ENCODE results near the gene CLCN2.

The CLCN2 gene

DNA sequence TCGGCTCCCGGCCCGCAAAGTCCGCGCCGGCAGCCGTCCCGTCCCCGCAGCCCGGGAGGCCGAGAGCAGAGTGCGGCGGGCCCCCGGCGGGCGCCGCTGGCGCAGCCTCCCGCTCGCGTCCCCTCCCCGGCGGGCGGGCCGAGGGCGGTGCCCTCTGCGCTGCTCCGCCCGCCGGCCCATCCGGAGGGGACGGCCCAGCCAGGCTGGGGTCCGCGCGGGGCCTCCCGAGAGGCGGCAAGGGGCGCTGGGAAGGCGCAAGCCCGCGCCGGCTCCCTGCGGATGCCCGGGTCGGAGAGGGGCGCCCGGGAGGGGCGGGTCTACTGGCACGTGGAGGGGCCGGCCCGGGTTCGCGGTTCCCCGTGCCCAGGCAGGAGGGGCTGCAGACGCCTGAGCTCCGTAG is at the start of gene CLCN2, which contains the start of gene POLR2H:
TSS of gene CLCN2 (minus strand) at position 74 of the 400 bp plus-strand sequence. CDS start 126 bp downstream, outside the sequence.
TSS of gene POLR2H (plus strand) at position 179 of the 400 bp plus-strand sequence. CDS start 1,783 bp downstream, outside the sequence.
- peak in 1 of 4 experiments; percentile 15 for DNase-seq

DNA sequence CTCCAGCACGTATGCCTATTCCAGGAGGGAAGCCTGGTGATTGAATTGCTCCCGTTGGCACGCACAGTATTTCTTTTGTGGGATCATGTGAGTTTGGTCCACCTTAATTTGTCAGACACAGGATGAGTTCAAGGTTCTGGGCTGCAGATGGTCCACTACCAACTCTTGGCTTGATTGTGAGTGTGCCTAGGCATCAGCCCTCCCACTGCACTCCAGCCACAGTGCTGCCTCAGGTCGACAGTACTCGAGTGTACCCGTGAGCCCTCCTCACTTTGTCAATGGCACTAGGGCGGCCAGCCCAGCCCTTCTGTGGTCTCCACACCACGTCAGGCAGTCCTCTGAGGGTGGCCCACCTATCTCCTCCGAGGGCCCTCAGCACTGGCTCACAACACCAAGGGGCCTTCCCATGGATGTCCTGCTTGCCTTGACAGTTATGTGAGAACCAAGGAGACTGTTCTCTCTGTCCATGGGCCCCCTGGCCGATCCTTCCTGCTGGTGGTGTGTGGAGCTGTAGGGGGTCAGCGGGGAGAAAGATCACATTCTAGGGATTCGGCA is 48.6 kb upstream of the CLCN2 start:
- no peak for DNase-seq

DNA sequence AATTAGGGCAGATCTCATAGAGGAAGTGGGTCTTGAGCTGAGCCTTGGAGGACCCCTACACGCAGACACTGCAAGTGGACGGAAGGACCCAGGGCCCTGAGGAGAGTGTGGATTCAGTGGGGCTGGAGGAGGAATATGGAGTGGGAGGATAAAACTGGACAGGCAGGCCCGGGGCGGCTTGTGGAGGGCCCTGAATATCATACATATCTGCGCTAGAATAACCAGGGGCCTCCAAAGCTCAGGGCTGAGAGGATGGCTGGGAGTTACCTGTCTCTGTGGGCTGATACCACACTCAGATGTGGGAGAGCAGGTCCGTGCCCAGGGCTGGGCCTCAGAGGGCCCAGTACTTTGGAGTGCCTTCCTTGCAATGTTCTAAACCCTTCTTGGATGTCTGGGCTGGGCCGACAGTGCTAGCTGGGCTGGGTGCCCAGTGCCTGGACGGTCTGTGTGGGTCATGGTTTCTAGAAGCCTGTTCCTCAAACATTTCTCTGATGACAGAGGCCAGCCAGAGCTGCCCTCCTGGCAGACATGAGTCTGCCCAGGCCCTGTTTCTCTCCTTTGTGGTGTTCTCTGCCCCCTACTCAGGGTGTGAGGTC is 48.0 kb upstream of the CLCN2 start:
- DNase-seq: no peak

DNA sequence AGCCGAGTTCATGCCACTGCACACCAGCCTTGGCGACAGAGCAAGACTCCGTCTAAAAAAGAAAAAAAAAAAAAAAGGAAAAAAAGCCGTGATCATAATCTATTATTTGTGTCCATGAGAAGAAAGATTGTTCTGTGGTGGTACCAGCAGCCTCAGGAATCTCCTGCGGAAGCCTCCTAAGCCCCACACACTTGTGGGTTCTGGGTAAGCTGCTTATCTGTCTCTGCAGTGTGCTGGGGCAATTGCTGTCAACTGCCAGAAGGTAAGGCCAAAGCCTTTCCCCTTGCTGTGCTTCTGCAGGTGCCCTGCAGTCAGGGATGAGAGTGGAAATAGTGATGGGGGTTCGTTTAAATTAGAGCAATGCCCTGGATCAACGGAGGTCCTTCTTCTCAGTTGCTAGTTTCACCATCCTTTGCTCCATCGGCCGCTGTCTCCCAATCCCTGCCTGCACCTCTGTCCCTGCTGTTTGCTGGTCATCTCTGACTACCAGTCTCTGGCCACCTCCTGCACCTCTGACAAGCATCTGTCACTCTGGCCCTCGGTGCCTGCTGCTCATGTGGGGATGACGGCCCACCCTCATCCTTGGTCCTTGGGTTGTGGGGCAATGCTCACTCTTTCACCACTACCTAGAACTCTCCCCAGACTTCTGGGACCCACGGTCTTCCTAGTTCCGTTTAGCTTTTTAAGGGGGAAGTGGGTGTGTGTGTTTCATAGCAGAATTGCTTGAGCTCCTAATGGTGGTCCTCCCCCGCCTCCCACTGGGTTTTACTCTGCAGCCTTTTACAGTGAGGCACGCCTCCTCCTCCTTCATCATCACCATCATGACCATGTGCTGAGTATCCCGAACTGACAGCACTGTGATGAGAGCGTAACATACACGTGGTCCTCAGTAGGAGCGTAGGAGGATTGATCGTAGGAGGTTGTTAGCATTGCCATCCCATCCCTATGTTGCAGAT is 43.9 kb upstream of the CLCN2 start:
- no peak for DNase-seq

DNA sequence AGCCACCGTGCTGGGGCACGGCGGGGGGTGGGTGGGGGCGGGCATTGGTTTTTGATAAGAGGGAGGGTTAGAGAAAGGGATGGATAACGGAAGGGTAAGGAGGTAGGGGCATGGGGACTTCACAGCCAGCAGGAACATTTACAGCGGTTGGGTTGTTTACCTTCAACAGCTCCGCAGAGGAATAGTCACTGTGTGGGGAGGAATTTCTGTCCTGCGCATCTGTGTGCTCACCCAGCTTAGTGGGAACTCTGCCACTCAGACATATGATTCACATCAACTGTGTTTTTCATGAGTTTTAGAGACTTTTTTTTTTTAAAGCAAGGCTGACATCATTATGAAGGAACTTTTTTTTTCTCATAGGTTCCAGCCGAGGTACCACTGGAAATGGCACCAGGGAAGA is 38.0 kb upstream of the CLCN2 start:
- no peak for DNase-seq

DNA sequence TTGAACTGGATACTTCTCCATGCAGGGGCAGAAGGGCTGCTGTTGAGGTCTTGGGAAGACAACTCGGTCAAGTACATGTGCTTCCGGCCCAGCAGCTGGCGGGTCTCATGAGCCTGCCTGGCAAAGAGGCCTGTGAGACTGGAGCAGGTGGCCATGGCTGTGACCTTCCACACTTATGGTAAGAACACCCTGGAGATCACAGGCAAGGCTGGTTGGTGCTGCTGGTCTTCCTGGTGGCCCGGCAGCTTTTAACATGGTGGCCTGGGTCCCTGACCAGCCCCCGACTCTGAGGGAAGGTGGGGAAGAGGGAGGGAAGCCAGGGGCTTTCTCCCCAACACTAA is 33.9 kb upstream of the CLCN2 start:
- no peak for DNase-seq

DNA sequence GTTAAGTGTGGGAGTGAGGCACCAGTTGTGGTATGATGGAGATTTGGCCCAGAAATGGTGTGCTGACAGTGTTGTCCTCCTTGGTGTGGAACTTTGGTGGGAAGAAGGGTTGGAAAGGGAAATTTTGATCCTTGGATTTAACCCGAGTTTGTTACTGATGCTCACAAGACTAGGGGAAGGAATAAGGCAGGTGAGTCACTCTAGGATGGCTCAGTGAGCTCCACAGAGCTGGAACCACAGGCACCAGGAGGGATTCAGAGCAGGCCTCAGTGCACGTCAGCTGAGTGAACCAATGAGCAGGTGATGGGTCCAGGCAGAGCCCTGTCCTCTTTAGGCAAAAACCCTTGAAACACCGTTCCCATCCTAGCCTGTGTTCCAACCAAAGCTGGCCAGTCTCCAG is 29.9 kb upstream of the CLCN2 start:
- no peak for DNase-seq

DNA sequence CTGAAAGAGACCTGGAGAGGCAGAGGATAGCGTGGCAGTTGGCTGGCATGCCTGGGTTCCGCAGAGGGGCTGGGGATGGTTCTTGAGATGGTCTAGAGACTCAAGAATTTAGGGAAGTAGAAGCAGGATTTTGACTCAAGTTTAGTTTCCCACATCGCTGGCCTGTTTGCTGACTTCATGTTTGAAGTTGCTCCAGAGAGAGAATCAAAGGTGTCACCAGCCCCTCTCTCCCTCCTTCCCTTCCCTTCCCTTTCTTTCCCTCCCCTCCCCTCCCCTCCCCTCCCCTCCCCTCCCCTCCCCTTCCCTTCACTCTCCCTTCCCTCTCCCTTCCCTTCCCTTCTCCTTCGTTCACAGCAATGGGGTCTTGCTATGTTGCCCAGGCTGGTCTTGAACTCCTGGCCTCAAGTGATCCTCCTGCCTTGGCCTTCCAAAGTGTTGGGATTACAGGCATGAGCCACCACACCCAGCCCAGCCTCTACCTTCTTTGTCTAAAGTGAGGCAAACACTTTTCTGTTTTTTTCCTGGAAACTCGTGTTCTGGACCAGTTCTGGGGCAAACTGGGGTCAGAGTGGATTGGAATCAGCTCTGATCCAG is 28.6 kb upstream of the CLCN2 start:
- no peak for DNase-seq

DNA sequence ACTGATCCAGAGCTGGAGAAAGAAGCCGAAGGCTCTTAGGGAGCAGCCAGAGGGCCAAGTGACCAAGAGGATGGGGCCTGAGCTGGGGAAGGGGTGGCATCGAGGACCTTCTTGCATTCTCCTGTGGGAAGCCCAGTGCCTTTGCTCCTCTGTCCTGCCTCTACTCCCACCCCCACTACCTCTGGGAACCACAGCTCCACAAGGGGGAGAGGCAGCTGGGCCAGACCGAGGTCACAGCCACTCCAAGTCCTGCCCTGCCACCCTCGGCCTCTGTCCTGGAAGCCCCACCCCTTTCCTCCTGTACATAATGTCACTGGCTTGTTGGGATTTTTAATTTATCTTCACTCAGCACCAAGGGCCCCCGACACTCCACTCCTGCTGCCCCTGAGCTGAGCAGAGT is 28.0 kb upstream of the CLCN2 start:
- DNase-seq: no peak

DNA sequence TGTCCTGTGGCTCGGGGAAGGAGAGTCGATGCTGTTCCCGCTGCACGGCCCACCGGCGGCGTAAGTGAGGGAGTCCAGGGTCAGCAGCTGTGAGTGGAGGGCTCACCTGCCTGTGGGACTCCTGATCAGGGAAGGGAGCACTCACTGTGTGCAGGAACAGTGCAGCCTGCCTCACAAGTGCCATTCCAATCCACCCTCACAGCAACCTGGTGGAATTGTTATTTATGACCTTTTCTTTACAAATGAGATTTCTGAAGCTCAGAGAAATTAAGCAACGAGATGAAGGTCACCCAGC is 27.5 kb upstream of the CLCN2 start:
- DNase-seq: no peak

DNA sequence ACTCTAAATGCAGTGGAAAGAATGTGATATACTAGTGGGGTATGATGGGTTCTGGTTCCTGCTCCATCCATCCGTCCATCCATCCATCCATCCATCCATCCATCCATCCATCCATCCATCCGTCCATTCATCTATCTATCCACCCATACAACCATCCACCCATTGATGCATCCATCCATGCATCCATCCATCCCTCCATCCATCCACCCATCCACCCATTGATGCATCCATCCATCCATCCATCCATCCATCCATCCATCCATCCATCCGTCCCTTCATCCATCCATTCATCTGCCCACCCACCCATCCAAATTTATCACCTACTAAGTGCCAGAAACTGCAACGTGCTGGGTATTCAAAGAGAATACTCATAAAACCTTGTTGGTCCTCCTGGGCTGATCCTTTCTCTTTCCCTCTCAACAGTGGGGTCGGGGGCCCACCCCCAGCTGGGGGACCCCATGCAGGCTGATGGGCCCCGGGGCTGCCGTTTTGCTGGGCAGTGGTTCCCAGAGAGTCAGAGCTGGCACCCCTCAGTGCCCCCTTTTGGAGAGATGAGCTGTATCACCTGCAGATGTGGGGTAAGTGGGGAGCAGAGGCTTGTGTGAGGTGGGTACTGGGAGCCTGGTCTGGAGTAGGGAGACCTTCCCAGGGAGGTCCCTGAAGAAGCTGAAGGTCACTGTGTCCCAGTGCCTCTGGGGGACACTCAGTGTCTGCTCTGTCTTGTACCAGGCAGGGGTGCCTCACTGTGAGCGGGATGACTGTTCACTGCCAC is 26.9 kb upstream of the CLCN2 start:
- DNase-seq: no peak

DNA sequence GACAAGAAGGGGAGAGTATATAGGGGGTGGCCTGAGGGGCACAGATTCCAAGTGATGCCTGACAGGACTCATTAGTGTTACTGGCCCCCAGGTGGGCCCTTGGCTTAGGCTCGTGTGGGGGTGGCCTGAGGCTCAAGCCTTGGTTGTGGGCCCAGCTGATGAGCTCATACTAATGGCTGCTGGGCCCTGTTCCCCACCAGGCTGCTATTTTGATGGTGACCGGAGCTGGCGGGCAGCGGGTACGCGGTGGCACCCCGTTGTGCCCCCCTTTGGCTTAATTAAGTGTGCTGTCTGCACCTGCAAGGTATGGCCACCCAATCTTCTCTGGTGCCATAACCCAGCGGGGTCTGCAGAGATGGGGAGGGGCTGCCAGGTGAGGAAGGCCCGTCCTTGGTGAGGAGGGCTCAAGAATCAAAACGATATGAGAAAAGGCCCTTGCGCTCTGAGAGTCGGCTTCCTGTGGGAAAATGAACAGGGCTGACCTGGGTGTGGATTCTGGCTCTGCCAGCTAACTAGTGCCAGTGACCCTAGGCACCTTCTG is 25.8 kb upstream of the CLCN2 start:
- no peak for DNase-seq

DNA sequence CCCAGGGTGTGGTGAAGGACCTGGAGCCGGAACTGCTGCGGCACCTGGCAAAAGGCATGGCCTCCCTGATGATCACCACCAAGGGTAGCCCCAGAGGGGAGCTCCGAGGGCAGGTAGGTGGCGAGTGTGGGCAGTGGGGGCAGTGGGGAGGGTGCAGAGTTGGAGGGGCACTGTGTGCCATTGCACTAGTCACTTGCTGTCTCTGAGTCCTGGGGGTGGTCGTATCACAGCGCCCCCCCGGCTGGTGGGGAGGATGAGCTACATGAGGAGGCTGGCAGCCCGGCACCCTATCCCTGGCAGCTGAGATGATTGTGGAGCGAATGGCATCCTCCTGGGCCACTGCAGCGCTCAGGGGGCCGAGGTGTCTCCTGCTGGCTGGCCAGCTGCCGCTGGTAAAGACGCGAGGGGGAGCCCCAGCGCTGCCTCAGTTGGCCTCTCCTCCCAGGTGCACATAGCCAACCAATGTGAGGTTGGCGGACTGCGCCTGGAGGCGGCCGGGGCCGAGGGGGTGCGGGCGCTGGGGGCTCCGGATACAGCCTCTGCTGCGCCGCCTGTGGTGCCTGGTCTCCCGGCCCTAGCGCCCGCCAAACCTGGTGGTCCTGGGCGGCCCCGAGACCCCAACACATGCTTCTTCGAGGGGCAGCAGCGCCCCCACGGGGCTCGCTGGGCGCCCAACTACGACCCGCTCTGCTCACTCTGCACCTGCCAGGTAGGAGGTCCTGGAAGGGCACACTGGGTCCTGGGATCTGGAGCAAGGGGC is 24.8 kb upstream of the CLCN2 start:
- no peak for DNase-seq

DNA sequence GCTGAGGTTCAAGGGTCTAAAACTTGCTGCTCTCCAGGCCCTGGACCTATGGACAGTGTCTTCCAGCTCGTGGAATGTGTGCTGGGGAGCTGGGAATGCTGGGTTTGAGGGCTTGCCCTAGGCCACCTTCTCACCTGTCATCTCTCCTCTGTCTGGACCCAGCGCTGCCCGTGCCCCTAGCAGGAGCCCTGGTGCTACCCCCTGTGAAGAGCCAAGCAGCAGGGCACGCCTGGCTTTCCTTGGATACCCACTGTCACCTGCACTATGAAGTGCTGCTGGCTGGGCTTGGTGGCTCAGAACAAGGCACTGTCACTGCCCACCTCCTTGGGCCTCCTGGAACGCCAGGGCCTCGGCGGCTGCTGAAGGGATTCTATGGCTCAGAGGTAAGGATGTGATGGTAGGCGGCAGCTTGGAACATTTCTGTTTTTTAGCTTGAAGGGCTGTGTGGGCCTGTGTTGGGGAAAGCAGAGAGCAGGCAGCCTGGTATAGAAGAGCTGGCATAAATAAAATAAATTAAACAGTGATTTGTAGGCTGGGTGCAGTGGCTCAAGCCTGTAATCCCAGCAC is 23.5 kb upstream of the CLCN2 start:
- no peak for DNase-seq

DNA sequence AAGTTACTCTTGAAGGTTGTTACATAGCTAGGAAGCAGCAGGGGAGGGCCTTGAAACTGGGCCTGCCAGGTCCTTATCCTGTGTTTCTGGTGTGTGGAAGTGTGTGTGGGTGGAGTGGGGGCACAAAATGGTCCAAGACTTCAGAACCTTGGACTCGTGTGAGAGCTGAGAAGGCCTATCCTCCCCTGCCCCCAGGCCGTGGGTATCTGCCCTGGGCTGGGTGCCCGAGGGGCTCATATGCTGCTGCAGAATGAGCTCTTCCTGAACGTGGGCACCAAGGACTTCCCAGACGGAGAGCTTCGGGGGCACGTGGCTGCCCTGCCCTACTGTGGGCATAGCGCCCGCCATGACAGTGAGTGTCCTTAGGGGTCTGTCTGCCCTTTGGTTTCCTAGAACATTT is 22.9 kb upstream of the CLCN2 start:
- no peak for DNase-seq

DNA sequence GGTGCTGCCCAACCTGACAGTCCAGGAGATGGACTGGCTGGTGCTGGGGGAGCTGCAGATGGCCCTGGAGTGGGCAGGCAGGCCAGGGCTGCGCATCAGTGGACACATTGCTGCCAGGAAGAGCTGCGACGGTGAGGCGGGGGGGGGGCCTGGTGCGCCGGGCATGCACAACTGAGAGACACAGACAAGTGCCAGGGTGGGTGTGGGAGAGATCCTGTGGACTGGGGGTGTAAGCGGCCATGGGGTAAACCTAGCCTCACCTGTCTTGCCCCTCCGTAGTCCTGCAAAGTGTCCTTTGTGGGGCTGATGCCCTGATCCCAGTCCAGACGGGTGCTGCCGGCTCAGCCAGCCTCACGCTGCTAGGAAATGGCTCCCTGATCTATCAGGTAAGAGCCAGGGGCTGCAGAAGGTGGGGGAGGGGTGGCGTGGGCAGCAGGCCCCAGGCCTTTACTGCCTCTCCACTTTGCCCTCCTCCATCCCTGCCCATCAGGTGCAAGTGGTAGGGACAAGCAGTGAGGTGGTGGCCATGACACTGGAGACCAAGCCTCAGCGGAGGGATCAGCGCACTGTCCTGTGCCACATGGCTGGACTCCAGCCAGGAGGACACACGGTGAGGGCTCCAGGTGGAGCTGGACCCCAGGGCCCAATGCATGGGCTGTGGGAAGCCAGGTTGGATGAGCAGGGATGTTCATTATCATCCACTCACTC is 21.8 kb upstream of the CLCN2 start:
- DNase-seq: no peak

DNA sequence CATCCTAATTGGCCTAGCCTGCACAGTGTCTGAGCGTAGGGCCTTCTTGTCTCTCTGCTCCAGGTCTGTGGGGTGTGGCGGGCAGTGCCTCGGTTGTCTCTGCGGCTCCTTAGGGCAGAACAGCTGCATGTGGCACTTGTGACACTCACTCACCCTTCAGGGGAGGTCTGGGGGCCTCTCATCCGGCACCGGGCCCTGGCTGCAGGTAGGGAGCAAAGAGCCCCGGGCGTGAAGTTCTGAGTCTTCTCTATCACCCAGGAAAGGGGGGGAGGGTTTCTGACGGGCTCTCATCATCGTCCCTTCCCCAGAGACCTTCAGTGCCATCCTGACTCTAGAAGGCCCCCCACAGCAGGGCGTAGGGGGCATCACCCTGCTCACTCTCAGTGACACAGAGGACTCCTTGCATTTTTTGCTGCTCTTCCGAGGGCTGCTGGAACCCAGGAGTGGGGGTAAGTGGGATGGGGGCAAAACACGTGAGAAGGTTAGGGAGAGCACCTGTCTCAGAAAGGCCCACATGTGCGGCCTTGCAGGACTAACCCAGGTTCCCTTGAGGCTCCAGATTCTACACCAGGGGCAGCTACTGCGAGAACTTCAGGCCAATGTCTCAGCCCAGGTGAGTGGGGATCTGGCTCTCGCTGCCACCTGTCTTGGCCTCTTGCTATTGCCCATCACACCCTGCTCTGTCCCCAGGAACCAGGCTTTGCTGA is 21.1 kb upstream of the CLCN2 start:
- no peak for DNase-seq

DNA sequence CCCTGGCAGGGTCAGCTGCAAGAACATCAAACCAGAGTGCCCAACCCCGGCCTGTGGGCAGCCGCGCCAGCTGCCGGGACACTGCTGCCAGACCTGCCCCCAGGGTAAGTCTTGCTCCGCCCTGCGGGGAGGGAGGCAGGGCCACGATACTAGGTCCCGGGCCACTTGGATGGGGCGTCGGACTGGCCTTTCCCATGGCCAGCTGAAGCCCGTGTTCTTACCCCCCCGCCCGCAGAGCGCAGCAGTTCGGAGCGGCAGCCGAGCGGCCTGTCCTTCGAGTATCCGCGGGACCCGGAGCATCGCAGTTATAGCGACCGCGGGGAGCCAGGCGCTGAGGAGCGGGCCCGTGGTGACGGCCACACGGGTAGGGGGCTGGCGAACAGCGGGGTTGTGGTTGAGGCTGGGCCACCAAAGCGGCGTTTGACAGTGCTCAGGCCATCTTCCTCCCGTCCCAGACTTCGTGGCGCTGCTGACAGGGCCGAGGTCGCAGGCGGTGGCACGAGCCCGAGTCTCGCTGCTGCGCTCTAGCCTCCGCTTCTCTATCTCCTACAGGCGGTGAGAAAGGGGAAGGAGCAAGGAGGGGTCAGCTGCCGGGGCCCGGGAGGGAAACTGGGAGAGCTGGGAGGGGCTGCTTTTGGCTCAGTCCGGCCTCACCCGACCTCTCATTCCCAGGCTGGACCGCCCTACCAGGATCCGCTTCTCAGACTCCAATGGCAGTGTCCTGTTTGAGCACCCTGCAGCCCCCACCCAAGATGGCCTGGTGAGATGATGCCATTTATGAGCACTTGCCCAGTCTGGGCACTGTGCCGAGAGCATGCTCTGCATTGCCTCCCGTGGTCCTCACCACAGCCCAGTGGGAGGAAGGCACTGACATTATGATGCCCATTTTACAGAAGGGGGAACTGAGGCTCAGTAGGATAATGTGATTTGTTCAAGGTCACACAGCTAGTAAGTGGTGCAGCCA is 20.1 kb upstream of the CLCN2 start:
- DNase-seq: no peak

DNA sequence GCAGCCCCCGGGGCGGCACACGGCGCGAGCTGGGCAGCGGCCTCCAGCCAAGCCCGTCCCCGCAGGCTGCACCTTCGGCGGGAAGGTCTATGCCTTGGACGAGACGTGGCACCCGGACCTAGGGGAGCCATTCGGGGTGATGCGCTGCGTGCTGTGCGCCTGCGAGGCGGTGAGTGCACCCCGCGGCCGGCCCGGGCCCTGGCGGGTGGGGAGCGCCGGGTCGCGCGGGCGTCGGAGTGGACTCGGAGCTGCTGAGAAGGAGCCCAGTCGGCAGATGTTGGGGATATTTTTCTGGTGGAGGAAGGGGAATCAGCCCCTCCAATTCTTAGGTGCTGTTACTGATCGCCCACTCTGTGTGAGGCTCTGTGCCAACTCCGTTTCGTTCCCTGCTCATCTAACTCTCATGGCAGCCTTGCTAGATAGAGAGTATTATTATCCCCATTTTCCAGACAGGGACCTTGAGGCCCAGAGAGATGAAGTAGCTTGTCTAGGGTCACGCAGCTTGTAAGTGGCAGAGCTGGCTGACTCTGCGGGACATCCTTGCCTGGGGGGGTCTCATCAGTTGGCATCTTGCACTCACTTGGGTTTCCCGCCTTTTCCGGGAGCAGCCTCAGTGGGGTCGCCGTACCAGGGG is 19.3 kb upstream of the CLCN2 start:
- DNase-seq: no peak

Measured in activated CD4-positive, CD25-positive, alpha-beta regulatory T cell (primary cell).